GM12878 (cell line): Measurements from ENCODE around the gene RAB43. TPM values are rescaled to one million over a fixed set of nuclear protein-coding genes. Genes with fewer than 3 reads are reported as not detected.
A peak's percentile ranks its signal among the peaks of the same experiment; 100 is the strongest.

ENCODE experiments used
- BMI1 ChIP-seq: fragments of 450-650 bp; IDR thresholded peaks from 2 replicates; pipeline ENCODE4 v1.6.1; 2016; ENCODE audit warnings: mild to moderate bottlenecking, moderate library complexity, borderline replicate concordance
- CEBPB ChIP-seq, 2 experiments: fragments of 150-350 bp in 1 of 2; IDR thresholded peaks; 2 replicates each; pipeline ENCODE4 v1.6.1; 2012 to 2014; ENCODE audit warnings: low read depth in 2 of 2, low read length in 2 of 2, borderline replicate concordance in 1 of 2, inconsistent platforms in 1 of 2
- CREB1 ChIP-seq: IDR thresholded peaks from 2 replicates; pipeline ENCODE4 v1.6.1; 2012; ENCODE audit warnings: low read depth, mild to moderate bottlenecking, inconsistent platforms
- CREM ChIP-seq: IDR thresholded peaks from 2 replicates; pipeline ENCODE4 v1.6.1; 2014; ENCODE audit warnings: antibody characterized with exemption, low read depth
- CTCF ChIP-seq, 3 experiments: IDR thresholded peaks in 2 of 3; conservative IDR thresholded peaks in 1 of 3; 2 replicates each; pipeline ENCODE4 v1.5.1; 2011; ENCODE audit warnings: low read depth in 3 of 3, low read length in 3 of 3, mild to moderate bottlenecking in 3 of 3, control low read depth in 2 of 3, moderate library complexity in 2 of 3, inconsistent platforms in 1 of 3, mixed read lengths in 1 of 3; ENCODE audit not compliant: control insufficient read depth in 2 of 3, insufficient read depth in 1 of 3; ENCODE audit errors: extremely low read depth in 1 of 3
- ETV6 ChIP-seq, 2 experiments: fragments of 450-650 bp in 1 of 2; IDR thresholded peaks in 1 of 2; conservative IDR thresholded peaks in 1 of 2; 2 replicates each; pipeline ENCODE4 v1.6.1; 2014; ENCODE audit warnings: antibody characterized with exemption in 1 of 2, borderline replicate concordance in 1 of 2, low read depth in 1 of 2, mild to moderate bottlenecking in 1 of 2, moderate library complexity in 1 of 2
- IKZF1 ChIP-seq: fragments of 450-650 bp; conservative IDR thresholded peaks from 2 replicates; pipeline ENCODE4 v1.6.1; 2017; ENCODE audit warnings: antibody characterized with exemption, mild to moderate bottlenecking
- IRF4 ChIP-seq: IDR thresholded peaks from 2 replicates; pipeline ENCODE4 v1.6.1; 2011; ENCODE audit warnings: low read depth, low read length
- KLF5 ChIP-seq: fragments of 450-650 bp; IDR thresholded peaks from 2 replicates; pipeline ENCODE4 v1.6.1; 2014; ENCODE audit warnings: mild to moderate bottlenecking; ENCODE audit not compliant: partially characterized antibody
- MEF2A ChIP-seq: IDR thresholded peaks from 2 replicates; pipeline ENCODE4 v1.6.1; 2011; ENCODE audit warnings: low read depth, mild to moderate bottlenecking, low read length, moderate library complexity; ENCODE audit not compliant: insufficient read depth
- NBN ChIP-seq: fragments of 450-650 bp; IDR thresholded peaks from 2 replicates; pipeline ENCODE4 v1.6.1; 2016
- NKRF ChIP-seq: fragments of 450-650 bp; conservative IDR thresholded peaks from 2 replicates; pipeline ENCODE4 v1.6.1; 2017; ENCODE audit warnings: mild to moderate bottlenecking, moderate library complexity
- PML ChIP-seq: IDR thresholded peaks from 2 replicates; pipeline ENCODE4 v1.6.1; 2012; ENCODE audit warnings: low read length, inconsistent platforms
- POU2F2 ChIP-seq: IDR thresholded peaks from 3 replicates; pipeline ENCODE4 v1.6.1; 2011; ENCODE audit warnings: low read depth, mild to moderate bottlenecking, low read length, borderline replicate concordance
- TCF12 ChIP-seq: IDR thresholded peaks from 2 replicates; pipeline ENCODE4 v1.6.1; 2011; ENCODE audit warnings: low read depth, mild to moderate bottlenecking, low read length
- ZBED1 ChIP-seq: IDR thresholded peaks from 2 replicates; pipeline ENCODE4 v1.6.1; 2016; ENCODE audit warnings: borderline replicate concordance
- polyA plus RNA-seq, 11 experiments: library from polyadenylated mRNA; depleted of rRNA in 4 of 11; unstranded in 6 of 11; stranded (reverse) in 5 of 11; fragments of >200 nt; fragmentation: Nextera tagmentation in 4 of 11; fragmentation: Illumina TruSeq in 1 of 11; extraction: Ambion mirVana in 4 of 11; extraction: Trizol in 1 of 11; gene quantifications; 1 replicate in 1 of 11; 2 replicates in 10 of 11; pipeline versions ENCODE4 v1.2.1 to v1.2.3, GENCODE V29; 2011 to 2016; ENCODE audit warnings: inconsistent platforms in 2 of 11, missing spikeins in 2 of 11, low read depth in 1 of 11
- total RNA-seq, 4 experiments: library from RNA; depleted of rRNA in 3 of 4; stranded (reverse); fragments of >200 nt in 3 of 4; fragmentation: Illumina TruSeq in 1 of 4; extraction: Trizol in 1 of 4; gene quantifications; 2 replicates each; pipeline versions ENCODE4 v1.2.1 to v1.2.3, GENCODE V29; 2013 to 2021

The RAB43 gene
- total and polyA plus RNA-seq, 10 of the 15 experiments (the other 5 are each of a cell fraction or from before 2014, with no cell fraction given) = 0.08 to 14.0 (median 4.0) TPM

GRCh38 chr3:129120254-129121004 is 1.2 kb downstream of the RAB43 start (continued):
- TF ChIP-seq CREB1 = 0 out of 2 replicates have a peak, but pooled peaks have one; percentile 21
- TF ChIP-seq TCF12 = peak; percentile 71
- peak; percentile 48; the same call in 1 of the 2 replicates for TF ChIP-seq CREM
- peak; percentile 13 to 19 (median 18); a peak in 4 of 6 replicates for TF ChIP-seq CTCF (IDR thresholded peaks at IDR 0.05 in 2 of 3, conservative IDR thresholded peaks at IDR 0.05 in 1 of 3; ENCODE audit: control insufficient read depth in 2 of 3, extremely low read depth in 1 of 3, insufficient read depth in 1 of 3, low read depth in 3 of 3, low read length in 3 of 3)
- TF ChIP-seq KLF5 = no peak
- TF ChIP-seq NKRF = no peak; the same call in 1 of the 2 replicates
- no peak for TF ChIP-seq BMI1
- TF ChIP-seq ZBED1 = no peak
- TF ChIP-seq PML = 0 out of 2 replicates have a peak, but pooled peaks have one; percentile 61
- TF ChIP-seq ETV6 (conservative IDR thresholded peaks at IDR 0.05 in 1 of 2, IDR thresholded peaks at IDR 0.05 in 1 of 2; ENCODE audit: borderline replicate concordance in 1 of 2, low read depth in 1 of 2) = peak in 1 of 2 experiments; percentile 92; a peak in 2 of 4 replicates
- TF ChIP-seq NBN = peak; percentile 39; the same call in 1 of the 2 replicates
- 0 out of 2 replicates have a peak, but pooled peaks have one; percentile 17 for TF ChIP-seq IRF4
- TF ChIP-seq CEBPB (IDR thresholded peaks at IDR 0.05; ENCODE audit: borderline replicate concordance in 1 of 2, low read depth in 2 of 2, low read length in 2 of 2) = no peak
- peak; percentile 56; the same call in 1 of the 3 replicates for TF ChIP-seq POU2F2
- peak; percentile 77 for TF ChIP-seq IKZF1
- TF ChIP-seq MEF2A = peak; percentile 74; the same call in 1 of the 2 replicates
